HepG2 (cell line): ENCODE data around the gene TMEM134. TPM values are rescaled to one million over a fixed set of nuclear protein-coding genes. Genes with fewer than 3 reads are reported as not detected.

Experiments
- CCAR2 ChIP-seq: fragments of 200-400 bp; formaldehyde crosslinking; optimal IDR thresholded peaks from 2 replicates; pipeline ENCODE3; 2018; ENCODE audit warnings: low read depth, mild to moderate bottlenecking, low read length, moderate library complexity
- HOXA3 ChIP-seq: sonication (generic); formaldehyde crosslinking; IDR thresholded peaks from 2 replicates; pipeline ENCODE4 v1.5.0; 2020; ENCODE audit warnings: missing genetic modification reagents
- MYNN ChIP-seq: sonication (generic); formaldehyde crosslinking; IDR thresholded peaks from 2 replicates; pipeline ENCODE4 v1.4.0; 2020; ENCODE audit warnings: mild to moderate bottlenecking, low read depth, missing genetic modification reagents
- PCBP1 ChIP-seq: fragments of 200-400 bp; formaldehyde crosslinking; IDR thresholded peaks from 2 replicates; pipeline ENCODE4 v1.6.1; 2017; ENCODE audit warnings: mild to moderate bottlenecking, low read depth, low read length, borderline replicate concordance
- SMARCE1 ChIP-seq: fragments of 450-650 bp; IDR thresholded peaks from 2 replicates; pipeline ENCODE4 v1.6.1; 2017; ENCODE audit warnings: borderline replicate concordance
- TEAD3 ChIP-seq: optimal IDR thresholded peaks from 2 replicates; pipeline ENCODE3; 2016; ENCODE audit warnings: borderline replicate concordance
- TGIF2 ChIP-seq: IDR thresholded peaks from 2 replicates; pipeline ENCODE4 v1.6.1; 2016; ENCODE audit warnings: control low read depth, missing compliant biosample characterization
- ZNF30 ChIP-seq: sonication (generic); formaldehyde crosslinking; IDR thresholded peaks from 2 replicates; pipeline ENCODE4 v1.5.0; 2020; ENCODE audit warnings: mild to moderate bottlenecking, missing genetic modification reagents
- ZNF318 ChIP-seq: sonication (generic); formaldehyde crosslinking; IDR thresholded peaks from 2 replicates; pipeline ENCODE4 v1.4.0; 2020; ENCODE audit warnings: mild to moderate bottlenecking, missing genetic modification reagents
- ZNF512 ChIP-seq: sonication (generic); formaldehyde crosslinking; IDR thresholded peaks from 2 replicates; pipeline ENCODE4 v1.4.0; 2020; ENCODE audit warnings: mild to moderate bottlenecking, missing genetic modification reagents
- ZNF577 ChIP-seq: sonication (generic); formaldehyde crosslinking; IDR thresholded peaks from 2 replicates; pipeline ENCODE4 v1.4.0; 2020; ENCODE audit warnings: mild to moderate bottlenecking, low read depth, missing genetic modification reagents, borderline replicate concordance
- ZNF800 ChIP-seq: sonication (generic); formaldehyde crosslinking; IDR thresholded peaks from 2 replicates; pipeline ENCODE4 v1.4.0; 2020; ENCODE audit warnings: missing genetic modification reagents
- ZSCAN5A ChIP-seq: sonication (generic); formaldehyde crosslinking; IDR thresholded peaks from 2 replicates; pipeline ENCODE4 v1.8.0; 2022; ENCODE audit warnings: mild to moderate bottlenecking, missing genetic modification reagents, borderline replicate concordance
- polyA plus RNA-seq, 8 experiments: library from polyadenylated mRNA; depleted of rRNA in 3 of 8; stranded (reverse) in 7 of 8; unstranded in 1 of 8; fragments of >200 nt; fragmentation: Illumina TruSeq in 4 of 8; extraction: Trizol in 4 of 8; gene quantifications; 2 replicates each; pipeline versions ENCODE4 v1.2.1 to v1.2.3, GENCODE V29; 2011 to 2016; ENCODE audit warnings: low read depth in 4 of 8, missing spikeins in 1 of 8, mixed read lengths in 1 of 8; ENCODE audit not compliant: insufficient read depth in 1 of 8
- total RNA-seq, 5 experiments: library from RNA; depleted of rRNA; stranded (reverse); fragments of >200 nt; fragmentation: Illumina TruSeq; extraction: Trizol; gene quantifications; 2 replicates each; pipeline ENCODE4 v1.2.3, GENCODE V29; 2016; ENCODE audit warnings: low read depth in 1 of 5

Gene TMEM134
- total and polyA plus RNA-seq, 2 of the 13 experiments (the other 11 are each of a cell fraction or from before 2014, with no cell fraction given), result 6.9 to 26.9 TPM

- TF ChIP-seq ZSCAN5A (CRISPR knock-in tag) (peak; percentile 96), ZNF577 (no peak), SMARCE1 (no peak), MYNN (CRISPR knock-in tag) (peak; percentile 90; the same call in 1 of the 2 replicates), TGIF2 (CRISPR knock-in tag) (no peak; the same call in 1 of the 2 replicates), HOXA3 (CRISPR knock-in tag) (peak; percentile 97), PCBP1 (no peak), ZNF512 (CRISPR knock-in tag) (no peak), ZNF318 (peak; percentile 94; the same call in 1 of the 2 replicates), ZNF30 (CRISPR knock-in tag) (peak; percentile 92), ZNF800 (CRISPR knock-in tag) (peak; percentile 68), TEAD3 (peak; percentile 32), CCAR2 (no peak)
Observed at GRCh38 chr11:67482827-67483798, 14.1 kb upstream of the TMEM134 start, which contains the start of gene AIP (continued).
